Epithelial cell of esophagus (primary cell): ENCODE data around the gene HMOX2.

ENCODE experiments used
- DNase-seq: peaks from one replicate; pipeline ENCODE4 v3.0.0; 2010; ENCODE audit warnings: low read depth
- H3K4me3 ChIP-seq: 2 replicates; pipeline ENCODE4 v1.5.1; 2011; ENCODE audit warnings: mild to moderate bottlenecking, low read length, control low read depth
- CTCF ChIP-seq: IDR thresholded peaks from 2 replicates; pipeline ENCODE4 v1.5.1; 2011; ENCODE audit warnings: low read depth, mild to moderate bottlenecking, low read length, control low read depth, inconsistent platforms; ENCODE audit not compliant: insufficient read depth; ENCODE audit errors: missing control alignments

Gene HMOX2

GRCh38 chr16:4452674-4453073, 23.5 kb upstream of the HMOX2 start:
- no peak overlapping the region for H3K4me3 ChIP-seq
- DNase-seq, result no peak
- TF ChIP-seq CTCF, result no peak

GRCh38 chr16:4454623-4455022, 21.6 kb upstream of the HMOX2 start:
- no peak overlapping the region for H3K4me3 ChIP-seq
- DNase-seq, result no peak
- TF ChIP-seq CTCF, result no peak

- TF ChIP-seq CTCF, result no peak
- no peak for DNase-seq
- no peak overlapping the region for H3K4me3 ChIP-seq
Measured at GRCh38 chr16:4455081-4455480, 21.1 kb upstream of the HMOX2 start.

GRCh38 chr16:4455951-4456350, 20.2 kb upstream of the HMOX2 start:
- H3K4me3 ChIP-seq, result no peak overlapping the region
- no peak for TF ChIP-seq CTCF
- DNase-seq, result no peak

GRCh38 chr16:4460936-4461249, 15.3 kb upstream of the HMOX2 start:
- H3K4me3 ChIP-seq, result no peak overlapping the region
- no peak for TF ChIP-seq CTCF
- DNase-seq, result no peak

- no peak for TF ChIP-seq CTCF
- no peak for DNase-seq
Measured at GRCh38 chr16:4461250-4462085, 14.7 kb upstream of the HMOX2 start.

More at GRCh38 chr16:4461250-4462085, 14.7 kb upstream of the HMOX2 start:
- H3K4me3 ChIP-seq, result no peak overlapping the region
